Measurements from ENCODE around the gene CYREN. TPM values are rescaled to one million over a fixed set of nuclear protein-coding genes. Genes with fewer than 3 reads are reported as not detected.

Gene CYREN
- total RNA-seq, 1 donor from 2014 or later: 26.9 TPM

- H3K27ac ChIP-seq: no peak overlapping the region
- TF ChIP-seq CTCF (IDR thresholded peaks at IDR 0.05): no peak
- TF ChIP-seq EZH2 (IDR thresholded peaks at IDR 0.05): no peak
- TF ChIP-seq EZH2phosphoT487 (IDR thresholded peaks at IDR 0.05): no peak
- H3K79me2 ChIP-seq (ENCODE audit: low read depth): no peaks in the 10 kb centered on the region
- Mint-ChIP-seq H3K27ac (no peak overlapping the region), H3K27me3 (ENCODE audit: insufficient read depth, low read depth) (peaks cover 2% of the 10 kb centered on the region), H3K4me3 (no peak overlapping the region), H3K9me3 (no peaks in the 10 kb centered on the region), H3K4me1 (peaks cover 11% of the 10 kb centered on the region), H3K36me3 (peaks cover 21% of the 10 kb centered on the region)
- H3K36me3 ChIP-seq: no peaks in the 10 kb centered on the region
- H2AFZ ChIP-seq (replicated peaks): no peak overlapping the region
- H3K9me3 ChIP-seq (ENCODE audit: low read depth): no peaks in the 10 kb centered on the region
- H3K4me3 ChIP-seq: no peak overlapping the region
- H3K4me1 ChIP-seq: no peaks in the 10 kb centered on the region
- no peak overlapping the region for H3K9ac ChIP-seq
- no peak for DNase-seq (ENCODE audit: low spot score)
- no peak overlapping the region for H3K4me2 ChIP-seq
- H3K27me3 ChIP-seq: no peaks in the 10 kb centered on the region
- H3F3A ChIP-seq (ENCODE audit: low read depth): no peaks in the 10 kb centered on the region
- H4K20me1 ChIP-seq (ENCODE audit: low read depth): no peaks in the 10 kb centered on the region
These were observed 20.2 kb upstream of the CYREN start for GRCh38 chr7:135190703-135191102.

- Histone ChIP-seq H2AFZ (replicated peaks) (no peak overlapping the region), H3K27me3 (no peaks in the 10 kb centered on the region), H3K4me1 (no peaks in the 10 kb centered on the region), H3K4me2 (no peak overlapping the region), H3F3A (ENCODE audit: low read depth) (no peaks in the 10 kb centered on the region), H4K20me1 (ENCODE audit: low read depth) (no peaks in the 10 kb centered on the region), H3K27ac (no peak overlapping the region), H3K79me2 (ENCODE audit: low read depth) (no peaks in the 10 kb centered on the region), H3K36me3 (no peaks in the 10 kb centered on the region), H3K9ac (no peak overlapping the region), H3K9me3 (ENCODE audit: low read depth) (no peaks in the 10 kb centered on the region), H3K4me3 (no peak overlapping the region)
- Mint-ChIP-seq H3K9me3 (no peaks in the 10 kb centered on the region), H3K4me3 (no peak overlapping the region), H3K27ac (no peak overlapping the region), H3K36me3 (peaks cover 19% of the 10 kb centered on the region), H3K4me1 (peaks cover 11% of the 10 kb centered on the region), H3K27me3 (ENCODE audit: insufficient read depth, low read depth) (peaks cover 2% of the 10 kb centered on the region)
- TF ChIP-seq EZH2 (IDR thresholded peaks at IDR 0.05): no peak
- no peak for TF ChIP-seq EZH2phosphoT487 (IDR thresholded peaks at IDR 0.05)
- TF ChIP-seq CTCF (IDR thresholded peaks at IDR 0.05): no peak
- DNase-seq (ENCODE audit: low spot score): no peak
These were observed 19.5 kb upstream of the CYREN start for GRCh38 chr7:135189961-135190360.

GRCh38 chr7:135189221-135189662 lies 18.7 kb upstream of the CYREN start:
- Mint-ChIP-seq H3K27ac (no peak overlapping the region), H3K36me3 (peaks cover 19% of the 10 kb centered on the region), H3K4me1 (peaks cover 8% of the 10 kb centered on the region), H3K4me3 (no peak overlapping the region), H3K27me3 (ENCODE audit: insufficient read depth, low read depth) (peaks cover 2% of the 10 kb centered on the region), H3K9me3 (no peaks in the 10 kb centered on the region)
- Histone ChIP-seq H3F3A (ENCODE audit: low read depth) (no peaks in the 10 kb centered on the region), H2AFZ (replicated peaks) (no peak overlapping the region), H3K79me2 (ENCODE audit: low read depth) (no peaks in the 10 kb centered on the region), H3K9ac (no peak overlapping the region), H3K4me1 (no peaks in the 10 kb centered on the region), H3K27me3 (no peaks in the 10 kb centered on the region), H3K4me3 (no peak overlapping the region), H4K20me1 (ENCODE audit: low read depth) (no peaks in the 10 kb centered on the region), H3K27ac (no peak overlapping the region), H3K36me3 (no peaks in the 10 kb centered on the region), H3K9me3 (ENCODE audit: low read depth) (no peaks in the 10 kb centered on the region), H3K4me2 (no peak overlapping the region)
- no peak for DNase-seq (ENCODE audit: low spot score)
- TF ChIP-seq CTCF (IDR thresholded peaks at IDR 0.05): no peak
- no peak for TF ChIP-seq EZH2phosphoT487 (IDR thresholded peaks at IDR 0.05)
- no peak for TF ChIP-seq EZH2 (IDR thresholded peaks at IDR 0.05)

Measured in neural progenitor cell (in vitro differentiated cells).